GM23248 (cell line): ENCODE data around the gene KIF5A. TPM values are rescaled to one million over a fixed set of nuclear protein-coding genes. Genes with fewer than 3 reads are reported as not detected.

Source experiments
- DNase-seq: peaks from one replicate; pipeline ENCODE4 v3.0.0-alpha.2; 2015
- H2AFZ ChIP-seq: fragments of 200-600 bp; sonication (generic); 2 replicates; pipeline ENCODE4 v1.6.1; 2016; ENCODE audit warnings: antibody characterized with exemption
- H3F3A ChIP-seq: fragments of 200-600 bp; sonication (generic); 2 replicates; pipeline ENCODE4 v1.6.1; 2016; ENCODE audit warnings: mild to moderate bottlenecking, antibody characterized with exemption, mixed run types; ENCODE audit not compliant: insufficient read depth
- H3K27ac ChIP-seq: fragments of 200-600 bp; sonication (generic); 2 replicates; pipeline ENCODE4 v1.5.1; 2016; ENCODE audit warnings: mild to moderate bottlenecking
- H3K27me3 ChIP-seq: fragments of 200-600 bp; sonication (generic); replicated peaks from 2 replicates; pipeline ENCODE4 v1.6.1; 2016; ENCODE audit warnings: mild to moderate bottlenecking; ENCODE audit not compliant: insufficient read depth
- H3K36me3 ChIP-seq: fragments of 200-600 bp; sonication (generic); 2 replicates; pipeline ENCODE4 v1.6.1; 2016; ENCODE audit warnings: low read depth, mild to moderate bottlenecking
- H3K4me1 ChIP-seq: fragments of 200-600 bp; sonication (generic); 2 replicates; pipeline ENCODE4 v1.6.1; 2016; ENCODE audit warnings: mild to moderate bottlenecking; ENCODE audit not compliant: insufficient read depth
- H3K4me2 ChIP-seq: fragments of 200-600 bp; sonication (generic); one replicate; pipeline ENCODE4 v1.6.1; 2016; ENCODE audit warnings: mild to moderate bottlenecking; ENCODE audit not compliant: unreplicated experiment
- H3K4me3 ChIP-seq: fragments of 200-600 bp; sonication (generic); 2 replicates; pipeline ENCODE4 v1.5.1; 2016; ENCODE audit warnings: mild to moderate bottlenecking
- H3K79me2 ChIP-seq: fragments of 200-600 bp; sonication (generic); 2 replicates; pipeline ENCODE4 v1.6.1; 2016; ENCODE audit warnings: mild to moderate bottlenecking; ENCODE audit not compliant: insufficient read depth
- H3K9ac ChIP-seq: fragments of 200-600 bp; sonication (generic); 2 replicates; pipeline ENCODE4 v1.6.1; 2016; ENCODE audit warnings: mild to moderate bottlenecking
- H3K9me2 ChIP-seq: fragments of 200-600 bp; sonication (generic); 2 replicates; pipeline ENCODE4 v1.6.1; 2016; ENCODE audit warnings: mixed run types, mild to moderate bottlenecking, moderate library complexity; ENCODE audit not compliant: insufficient read depth
- H3K9me3 ChIP-seq: fragments of 200-600 bp; sonication (generic); one replicate; pipeline ENCODE4 v1.6.1; 2017; ENCODE audit warnings: low read depth
- H4K20me1 ChIP-seq: fragments of 200-600 bp; sonication (generic); 2 replicates; pipeline ENCODE4 v1.6.0; 2016; ENCODE audit not compliant: insufficient read depth
- EZH2 ChIP-seq: fragments of 200-600 bp; sonication (generic); IDR thresholded peaks from 2 replicates; pipeline ENCODE4 v1.6.1; 2018; ENCODE audit warnings: antibody characterized with exemption, mild to moderate bottlenecking; ENCODE audit not compliant: insufficient read depth, poor library complexity, severe bottlenecking
- EZH2phosphoT487 ChIP-seq: fragments of 200-600 bp; sonication (generic); IDR thresholded peaks from 2 replicates; pipeline ENCODE4 v1.6.1; 2018; ENCODE audit warnings: antibody characterized with exemption, moderate library complexity, mild to moderate bottlenecking, low read depth; ENCODE audit not compliant: insufficient read depth
- WGBS, 2 experiments: methylation state at CpG; one replicate each; pipeline ENCODE4 v1.1.6; 2015 to 2017; ENCODE audit warnings: low lambda C conversion rate in 2 of 2, low coverage in 1 of 2; ENCODE audit errors: missing lambda C conversion rate in 2 of 2; 5-methylcytosine and 5-hydroxymethylcytosine counted together
- in situ Hi-C: fragments of 300-500 bp; cut with MboI; formaldehyde crosslinking; loops from 2 replicates; pipeline ENCODE4 v1.15.0; 2020
- polyA plus RNA-seq: library from polyadenylated mRNA; unstranded; fragments of >200 nt; fragmentation: Nextera tagmentation; extraction: Ambion mirVana; gene quantifications from 2 replicates; pipeline ENCODE4 v1.2.1, GENCODE V29; 2016
- total RNA-seq: library from RNA; depleted of rRNA; stranded (reverse); fragments of >200 nt; shearing (Covaris generic); gene quantifications from 2 replicates; pipeline ENCODE4 v1.2.3, GENCODE V29; 2014

Gene KIF5A
- total and polyA plus RNA-seq, 2 experiments from 2014 or later = 0.11 to 0.18 TPM

- Histone ChIP-seq H3K4me3 (no peak overlapping the region), H3K9me2 (no peaks in the 10 kb centered on the region), H2AFZ (no peak overlapping the region), H3K27me3 (no peaks in the 10 kb centered on the region), H3F3A (peaks cover 95% of the 10 kb centered on the region), H3K9me3 (no peaks in the 10 kb centered on the region), H3K27ac (peak overlapping the region; percentile 12), H3K79me2 (peaks cover 55% of the 10 kb centered on the region), H3K4me2 (no peak overlapping the region), H4K20me1 (peaks cover 12% of the 10 kb centered on the region; the same call in 1 of the 2 replicates), H3K9ac (no peak overlapping the region), H3K36me3 (peaks cover 73% of the 10 kb centered on the region), H3K4me1 (peaks cover 20% of the 10 kb centered on the region)
- 65 to 69% methylated on average over 9 of the region's 9 CpGs for WGBS, 2 experiments
- DNase-seq = no peak
- in situ Hi-C loops = no loop called here
- TF ChIP-seq EZH2 (no peak), EZH2phosphoT487 (no peak)
Observed at GRCh38 chr12:57514720-57515407, 35.0 kb upstream of the KIF5A start.

- in situ Hi-C loops = no loop called here
- Histone ChIP-seq H3K36me3 (peaks cover 68% of the 10 kb centered on the region), H2AFZ (no peak overlapping the region), H3K9me2 (no peaks in the 10 kb centered on the region), H4K20me1 (peaks cover 12% of the 10 kb centered on the region; the same call in 1 of the 2 replicates), H3K79me2 (peaks cover 54% of the 10 kb centered on the region), H3K4me3 (no peak overlapping the region), H3K27ac (peak overlapping the region; percentile 26), H3F3A (peaks cover 89% of the 10 kb centered on the region), H3K9me3 (no peaks in the 10 kb centered on the region), H3K4me2 (no peak overlapping the region), H3K9ac (no peak overlapping the region), H3K27me3 (no peaks in the 10 kb centered on the region), H3K4me1 (peaks cover 20% of the 10 kb centered on the region)
- WGBS, 2 experiments = 80 to 85% methylated on average over 3 of the region's 3 CpGs
- no peak for DNase-seq
- TF ChIP-seq EZH2phosphoT487 (no peak), EZH2 (no peak)
Observed at GRCh38 chr12:57515408-57515933, 34.4 kb upstream of the KIF5A start.

DNA sequence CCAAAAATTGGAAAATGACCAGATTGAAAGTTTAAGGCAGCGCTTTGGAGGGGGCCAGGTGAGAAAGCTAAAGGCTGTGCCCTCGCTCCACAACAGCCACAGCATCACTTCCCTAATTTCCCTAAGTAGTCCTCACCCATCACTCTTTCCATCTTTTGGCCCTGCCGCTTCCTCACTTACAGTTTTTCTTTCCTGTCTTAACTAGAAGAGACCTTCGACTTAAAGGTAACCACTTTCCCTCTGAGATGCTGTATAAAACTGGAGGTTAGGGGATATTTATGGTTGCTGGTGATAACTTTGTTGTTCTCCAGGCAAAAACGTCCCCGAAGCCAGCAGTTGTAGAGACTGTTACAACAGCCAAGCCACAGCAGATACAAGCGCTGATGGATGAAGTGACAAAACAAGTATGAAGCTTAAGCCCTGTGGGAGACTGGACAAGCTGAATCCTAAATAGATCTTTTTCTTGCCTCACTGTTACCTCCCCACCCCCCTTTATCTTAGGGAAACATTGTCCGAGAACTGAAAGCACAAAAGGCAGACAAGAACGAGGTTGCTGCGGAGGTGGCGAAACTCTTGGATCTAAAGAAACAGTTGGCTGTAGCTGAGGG lies 33.8 kb upstream of the KIF5A start:
- 0 out of 2 replicates have a peak overlapping the region, but pooled peaks have one; percentile 4 for H3K9ac ChIP-seq
- no peaks in the 10 kb centered on the region for H3K9me3 ChIP-seq
- H3F3A ChIP-seq = peaks cover 87% of the 10 kb centered on the region
- H3K27me3 ChIP-seq = no peaks in the 10 kb centered on the region
- peak overlapping the region; percentile 26; the same call in 1 of the 2 replicates for H3K27ac ChIP-seq
- peaks cover 67% of the 10 kb centered on the region for H3K36me3 ChIP-seq
- H3K9me2 ChIP-seq = no peaks in the 10 kb centered on the region
- H3K4me1 ChIP-seq = peaks cover 22% of the 10 kb centered on the region
- H3K4me2 ChIP-seq = no peak overlapping the region
- H3K4me3 ChIP-seq = no peak overlapping the region
- 84 to 89% methylated on average over 11 of the region's 11 CpGs for WGBS, 2 experiments
- in situ Hi-C loops = no loop called here
- H4K20me1 ChIP-seq = peaks cover 12% of the 10 kb centered on the region; the same call in 1 of the 2 replicates
- TF ChIP-seq EZH2phosphoT487 (no peak), EZH2 (no peak)
- DNase-seq = no peak
- H2AFZ ChIP-seq = no peak overlapping the region
- peaks cover 49% of the 10 kb centered on the region for H3K79me2 ChIP-seq

GRCh38 chr12:57516617-57517153 lies 33.2 kb upstream of the KIF5A start:
- H4K20me1 ChIP-seq = peaks cover 12% of the 10 kb centered on the region; the same call in 1 of the 2 replicates
- no peak overlapping the region for H2AFZ ChIP-seq
- DNase-seq = peak; percentile 27
- no peaks in the 10 kb centered on the region for H3K27me3 ChIP-seq
- H3K4me3 ChIP-seq = no peak overlapping the region
- H3K79me2 ChIP-seq = peaks cover 42% of the 10 kb centered on the region
- H3K9me3 ChIP-seq = no peaks in the 10 kb centered on the region
- peaks cover 61% of the 10 kb centered on the region for H3K36me3 ChIP-seq
- in situ Hi-C loops = no loop called here
- H3K4me1 ChIP-seq = peaks cover 29% of the 10 kb centered on the region
- 96 to 98% methylated on average over 11 of the region's 11 CpGs for WGBS, 2 experiments
- H3K9me2 ChIP-seq = no peaks in the 10 kb centered on the region
- no peak overlapping the region for H3K4me2 ChIP-seq
- peak overlapping the region; percentile 98; the same call in 1 of the 2 replicates for H3K9ac ChIP-seq
- peaks cover 89% of the 10 kb centered on the region for H3F3A ChIP-seq
- peak overlapping the region; percentile 96 for H3K27ac ChIP-seq
- TF ChIP-seq EZH2 (no peak), EZH2phosphoT487 (no peak)
